DND-41 (cell line): ENCODE measurements around the gene RITA1.

Experiments used
- ATAC-seq: fragments of 200-7000 bp; cut with Tn5 transposase; 3 replicates; pipeline ENCODE4 v1.9.1; 2021; ENCODE audit warnings: low read depth; ENCODE audit not compliant: insufficient read depth
- DNase-seq: peaks from one replicate; pipeline ENCODE4 v3.0.0-alpha.2; 2020
- H2AFZ ChIP-seq: 2 replicates; pipeline ENCODE4 v1.6.0; 2012; ENCODE audit warnings: low read depth, low read length
- H3K27ac ChIP-seq: 2 replicates; pipeline ENCODE4 v1.5.1; 2012; ENCODE audit warnings: low read length, inconsistent platforms
- H3K27me3 ChIP-seq: fragments of 200-600 bp; sonication (generic); 2 replicates; pipeline ENCODE4 v1.6.0; 2012; ENCODE audit warnings: low read length, mild to moderate bottlenecking, inconsistent platforms; ENCODE audit not compliant: insufficient read depth, poor library complexity
- H3K36me3 ChIP-seq: 2 replicates; pipeline ENCODE4 v1.5.1; 2012; ENCODE audit warnings: low read length, inconsistent platforms; ENCODE audit not compliant: insufficient read depth
- H3K4me1 ChIP-seq: 2 replicates; pipeline ENCODE4 v1.5.1; 2012; ENCODE audit warnings: mild to moderate bottlenecking, low read length; ENCODE audit not compliant: insufficient read depth
- H3K4me2 ChIP-seq: 2 replicates; pipeline ENCODE4 v1.6.0; 2012; ENCODE audit warnings: mild to moderate bottlenecking, moderate library complexity, low read length, inconsistent platforms; ENCODE audit not compliant: insufficient read depth
- H3K4me3 ChIP-seq, 2 experiments: fragments of 200-600 bp in 1 of 2; shearing (Covaris generic) in 1 of 2; 2 replicates each; pipeline ENCODE4 v1.5.1; 2012 to 2016; ENCODE audit warnings: inconsistent platforms in 2 of 2, low read length in 2 of 2, mild to moderate bottlenecking in 2 of 2, low read depth in 1 of 2, moderate library complexity in 1 of 2
- H3K79me2 ChIP-seq: 2 replicates; pipeline ENCODE4 v1.6.0; 2012; ENCODE audit warnings: low read length, inconsistent platforms; ENCODE audit not compliant: insufficient read depth
- H3K9ac ChIP-seq: 2 replicates; pipeline ENCODE4 v1.6.0; 2012; ENCODE audit warnings: low read depth, mild to moderate bottlenecking, inconsistent platforms, low read length, moderate library complexity
- H3K9me3 ChIP-seq: 2 replicates; pipeline ENCODE4 v1.5.1; 2012; ENCODE audit warnings: low read length, moderate library complexity, mild to moderate bottlenecking, inconsistent platforms; ENCODE audit not compliant: insufficient read depth, severe bottlenecking
- H4K20me1 ChIP-seq: 2 replicates; pipeline ENCODE4 v1.6.0; 2012; ENCODE audit warnings: low read length; ENCODE audit not compliant: insufficient read depth
- CTCF ChIP-seq: IDR thresholded peaks from 2 replicates; pipeline ENCODE4 v1.5.1; 2012; ENCODE audit warnings: borderline replicate concordance, low read length, moderate library complexity, mild to moderate bottlenecking; ENCODE audit not compliant: poor library complexity, severe bottlenecking; ENCODE audit errors: extremely low read depth
- EZH2 ChIP-seq: IDR thresholded peaks from 3 replicates; pipeline ENCODE4 v1.6.1; 2012; ENCODE audit warnings: borderline replicate concordance, low read depth, mild to moderate bottlenecking, moderate library complexity, low read length, inconsistent platforms; ENCODE audit not compliant: severe bottlenecking

The RITA1 gene

GRCh38 chr12:113172185-113172584 lies 13.3 kb upstream of the RITA1 start:
- Histone ChIP-seq H3K36me3 (peaks cover 94% of the 10 kb centered on the region), H3K4me3 (no peak overlapping the region), H3K4me2 (no peak overlapping the region), H3K9me3 (no peaks in the 10 kb centered on the region), H3K27ac (no peak overlapping the region; the same call in 1 of the 2 replicates), H2AFZ (no peak overlapping the region), H3K79me2 (peaks cover 31% of the 10 kb centered on the region), H3K4me1 (no peaks in the 10 kb centered on the region), H3K27me3 (no peaks in the 10 kb centered on the region), H3K9ac (no peak overlapping the region), H4K20me1 (peaks cover 8% of the 10 kb centered on the region)
- no peak for ATAC-seq
- no peak for DNase-seq
- TF ChIP-seq CTCF (no peak), EZH2 (no peak)

- Histone ChIP-seq H4K20me1 (peaks cover 8% of the 10 kb centered on the region), H3K4me1 (no peaks in the 10 kb centered on the region), H3K4me3 (no peak overlapping the region), H3K9ac (no peak overlapping the region), H3K27ac (peak overlapping the region; percentile 1; the same call in 1 of the 2 replicates), H3K36me3 (peaks cover 95% of the 10 kb centered on the region), H3K27me3 (no peaks in the 10 kb centered on the region), H3K4me2 (no peak overlapping the region), H2AFZ (no peak overlapping the region), H3K79me2 (peaks cover 31% of the 10 kb centered on the region), H3K9me3 (no peaks in the 10 kb centered on the region)
- TF ChIP-seq EZH2 (no peak), CTCF (no peak)
- DNase-seq (no peak), ATAC-seq (no peak)
Measured at GRCh38 chr12:113173081-113173698, 12.3 kb upstream of the RITA1 start.

GRCh38 chr12:113174461-113175384 lies 10.8 kb upstream of the RITA1 start:
- ATAC-seq, result peak; percentile 85
- Histone ChIP-seq H3K79me2 (peaks cover 33% of the 10 kb centered on the region), H3K36me3 (peaks cover 95% of the 10 kb centered on the region), H2AFZ (no peak overlapping the region), H3K27me3 (no peaks in the 10 kb centered on the region), H3K4me3 (no peak overlapping the region), H3K4me1 (no peaks in the 10 kb centered on the region), H3K27ac (no peak overlapping the region), H3K9ac (no peak overlapping the region), H3K4me2 (no peak overlapping the region), H3K9me3 (no peaks in the 10 kb centered on the region), H4K20me1 (peaks cover 14% of the 10 kb centered on the region)
- TF ChIP-seq EZH2 (no peak), CTCF (peak; percentile 98)
- DNase-seq, result peak; percentile 75
